ENCODE data around the gene DNMT3A.
A peak's percentile ranks its signal among the peaks of the same experiment; 100 is the strongest.
"Not testable (repeated sequence)": the region's sequence is repeated elsewhere in the genome, so short reads cannot be mapped to it uniquely, and the experiment has no call there.

The DNMT3A gene

GRCh38 chr2:25230198-25230947, 111.4 kb downstream of the DNMT3A start:
- DNase-seq, result no peak

- no peak for DNase-seq
Measured at GRCh38 chr2:25229279-25230197, 112.2 kb downstream of the DNMT3A start.

GRCh38 chr2:25228848-25229278, 112.9 kb downstream of the DNMT3A start:
- peak; percentile 44 for DNase-seq

- DNase-seq, result no peak
Measured at GRCh38 chr2:25227576-25227975, 114.1 kb downstream of the DNMT3A start.

- DNase-seq, result no peak
Measured at GRCh38 chr2:25226827-25227226, 114.9 kb downstream of the DNMT3A start.

GRCh38 chr2:25222477-25223121, 119.1 kb downstream of the DNMT3A start:
- no peak for DNase-seq

- no peak for DNase-seq
Measured at GRCh38 chr2:25221579-25221978, 120.1 kb downstream of the DNMT3A start.

- DNase-seq, result no peak
Measured at GRCh38 chr2:25220313-25220712, 121.4 kb downstream of the DNMT3A start.

GRCh38 chr2:25219621-25220020, 122.1 kb downstream of the DNMT3A start:
- no peak for DNase-seq

GRCh38 chr2:25218100-25218499, 123.6 kb downstream of the DNMT3A start:
- no peak for DNase-seq

- peak; percentile 91 for DNase-seq
Measured at GRCh38 chr2:25215948-25216679, 125.6 kb downstream of the DNMT3A start.

GRCh38 chr2:25215232-25215631, 126.5 kb downstream of the DNMT3A start:
- DNase-seq, result no peak

- no peak for DNase-seq
Measured at GRCh38 chr2:25213229-25213628, 128.5 kb downstream of the DNMT3A start.

GRCh38 chr2:25210923-25211322, 130.8 kb downstream of the DNMT3A start:
- DNase-seq, result not testable (repeated sequence)

- DNase-seq, result no peak
Measured at GRCh38 chr2:25207078-25207545, 134.6 kb downstream of the DNMT3A start.

- peak; percentile 19 for DNase-seq
Measured at GRCh38 chr2:25204190-25204838, 137.4 kb downstream of the DNMT3A start.

GRCh38 chr2:25202275-25202674, 139.4 kb downstream of the DNMT3A start:
- no peak for DNase-seq

GRCh38 chr2:25201794-25202193, 139.9 kb downstream of the DNMT3A start:
- DNase-seq, result no peak

- no peak for DNase-seq
Measured at GRCh38 chr2:25201265-25201664, 140.5 kb downstream of the DNMT3A start.

GRCh38 chr2:25198576-25198975, 143.1 kb downstream of the DNMT3A start:
- DNase-seq, result no peak

GRCh38 chr2:25198209-25198525, 143.6 kb downstream of the DNMT3A start:
- DNase-seq, result no peak
